Embryonic facial prominence (tissue), 1 donor: ENCODE data around the gene PMEPA1.

ENCODE experiments used
- DNase-seq: peaks from one replicate; pipeline ENCODE4 v3.0.0-alpha.2; 2016; ENCODE audit errors: extremely low spot score

The PMEPA1 gene

DNA sequence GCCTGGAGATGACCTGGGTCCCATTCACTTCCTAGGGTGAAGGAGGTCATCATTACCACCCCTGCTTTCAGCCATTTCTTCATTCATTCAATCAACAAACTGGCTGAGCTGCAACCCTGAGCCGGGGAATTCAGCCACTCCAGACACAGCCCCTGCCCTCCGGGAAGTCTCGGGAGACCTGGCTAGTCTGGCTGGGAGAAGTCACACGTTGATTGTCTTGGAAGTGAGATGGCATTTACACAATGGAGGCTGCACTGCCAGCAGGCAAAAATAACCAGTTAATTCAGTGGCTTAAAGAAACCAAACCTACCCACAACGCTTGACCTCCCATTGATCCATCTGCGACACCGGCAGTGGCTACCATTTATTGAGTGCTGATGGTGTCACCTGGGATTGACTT lies 2.0 kb upstream of the PMEPA1 start:
- no peak for DNase-seq

DNA sequence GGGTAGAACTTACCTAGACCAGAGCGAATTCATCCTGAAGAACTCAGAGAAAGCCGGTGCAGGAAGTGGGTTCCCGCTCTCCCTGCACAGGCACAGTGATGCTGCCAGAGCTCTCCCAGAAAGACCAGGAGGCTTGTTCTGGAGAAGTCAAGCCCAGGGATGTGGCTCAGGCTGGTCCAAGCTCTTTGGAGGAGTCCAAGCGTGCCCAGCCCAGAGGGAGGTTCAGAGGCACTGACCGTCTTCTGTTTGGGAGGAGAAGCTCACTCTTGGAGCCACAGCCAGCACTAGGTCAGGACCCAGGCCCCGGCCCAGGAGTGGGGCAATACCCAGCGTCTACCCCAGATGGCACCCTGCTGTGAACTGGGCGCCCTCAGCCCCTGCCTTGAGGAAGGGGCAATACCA lies 1.5 kb upstream of the PMEPA1 start:
- no peak for DNase-seq

DNA sequence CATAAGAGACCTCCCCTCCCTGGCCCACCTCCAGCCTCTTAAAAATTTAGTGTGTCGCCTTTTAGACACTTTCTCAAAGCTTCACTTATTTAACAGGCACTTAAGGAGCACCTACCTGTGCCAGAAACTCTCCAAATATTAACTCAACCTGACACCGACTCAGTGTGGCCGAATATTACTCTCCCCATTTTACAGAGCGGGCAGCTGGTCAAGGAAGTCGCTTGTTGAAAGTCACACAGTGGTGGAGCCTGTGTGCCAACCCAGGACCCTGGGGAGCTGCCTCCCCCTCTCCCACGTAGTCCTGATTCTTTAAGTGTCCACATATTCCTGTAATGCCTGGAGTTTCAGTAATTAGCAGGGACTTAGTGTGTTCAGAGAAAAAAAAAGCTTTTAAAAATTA lies 1.0 kb upstream of the PMEPA1 start:
- no peak for DNase-seq

DNA sequence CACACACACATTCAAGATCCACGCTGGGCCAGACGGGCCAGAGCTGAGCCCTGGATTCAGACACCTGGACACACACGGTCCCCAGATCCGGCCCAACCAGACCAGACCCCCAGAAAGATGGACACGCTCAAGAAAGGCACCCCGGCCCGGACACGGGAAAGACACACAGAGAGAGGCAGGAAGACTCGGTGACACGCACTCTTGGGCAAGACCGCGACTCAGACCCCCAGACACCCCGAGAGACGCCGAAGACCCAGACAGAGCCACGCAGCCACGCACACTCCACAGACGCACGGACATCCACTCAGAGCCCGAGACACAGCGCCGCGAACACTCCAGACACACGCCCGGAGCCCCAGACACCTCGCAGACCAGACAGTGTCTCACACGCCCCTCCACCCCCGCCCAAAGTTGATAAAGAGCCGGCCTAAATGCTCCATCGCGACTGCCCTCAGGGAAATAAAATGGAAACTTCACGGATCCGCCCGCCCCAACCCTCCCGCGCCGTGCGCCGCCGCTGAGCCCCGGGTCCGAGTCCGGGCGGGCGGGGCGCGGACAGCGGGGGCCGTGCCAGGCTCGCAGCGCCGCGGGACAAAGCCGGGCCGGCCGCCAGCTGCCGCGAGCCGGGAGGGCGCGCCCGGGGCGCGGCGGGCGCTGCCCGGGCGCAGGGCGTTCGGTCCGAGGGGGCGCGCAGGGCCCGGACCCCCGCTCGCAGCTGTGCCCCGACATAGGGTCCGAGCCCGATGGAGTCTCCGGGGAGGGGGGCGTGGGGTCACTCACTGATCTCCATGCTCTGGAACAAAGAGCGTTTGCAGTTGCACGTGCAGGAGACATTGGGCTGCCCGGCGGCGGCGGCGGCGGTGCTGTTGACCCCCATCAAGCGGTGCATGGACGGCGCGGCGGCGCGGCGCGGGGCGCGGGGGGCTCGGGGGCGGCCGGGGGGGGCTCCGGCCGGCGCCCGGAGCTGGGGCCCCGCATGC lies 831 bp downstream of the PMEPA1 start:
- DNase-seq: no peak

DNA sequence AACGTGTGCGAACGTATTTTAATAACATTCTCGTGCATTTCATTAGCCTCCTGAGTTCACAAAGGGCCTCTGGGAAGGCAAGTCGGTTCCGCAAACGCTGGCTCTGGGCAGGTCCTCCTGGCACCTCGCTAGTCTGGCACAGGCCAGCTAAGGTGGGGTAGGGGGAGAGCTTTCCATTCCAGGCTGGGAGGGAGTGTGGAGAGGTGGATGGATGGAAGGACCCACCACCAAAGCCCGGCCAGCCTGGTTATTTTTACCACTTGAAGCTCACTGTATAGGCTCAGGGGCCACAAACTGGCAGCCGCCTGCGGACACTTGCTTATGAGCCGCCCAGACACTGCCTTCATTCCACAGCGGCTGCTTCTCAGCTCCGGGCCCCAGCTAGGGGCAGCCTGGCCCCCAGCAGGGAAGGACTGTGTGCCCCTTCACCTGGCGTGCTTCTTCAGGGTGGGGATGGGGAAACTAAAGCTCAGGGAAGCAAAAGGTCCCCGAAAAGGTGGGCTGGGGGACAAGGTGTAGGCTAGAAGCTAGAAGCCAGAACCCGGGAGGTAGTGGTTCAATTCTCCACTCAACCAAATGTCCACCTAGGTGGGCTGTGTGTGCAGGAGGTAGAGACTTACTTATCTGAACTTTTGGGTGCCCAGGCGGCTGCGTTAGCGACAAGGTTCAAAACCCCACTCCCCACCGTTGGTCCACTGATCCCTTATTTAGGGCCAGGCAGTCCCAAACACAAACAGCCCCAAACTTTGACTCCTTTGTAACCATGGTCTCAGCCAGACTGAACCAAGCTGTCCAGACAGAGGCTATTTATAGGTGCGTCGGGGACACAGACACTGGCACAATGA lies 1.7 kb downstream of the PMEPA1 start:
- no peak for DNase-seq

DNA sequence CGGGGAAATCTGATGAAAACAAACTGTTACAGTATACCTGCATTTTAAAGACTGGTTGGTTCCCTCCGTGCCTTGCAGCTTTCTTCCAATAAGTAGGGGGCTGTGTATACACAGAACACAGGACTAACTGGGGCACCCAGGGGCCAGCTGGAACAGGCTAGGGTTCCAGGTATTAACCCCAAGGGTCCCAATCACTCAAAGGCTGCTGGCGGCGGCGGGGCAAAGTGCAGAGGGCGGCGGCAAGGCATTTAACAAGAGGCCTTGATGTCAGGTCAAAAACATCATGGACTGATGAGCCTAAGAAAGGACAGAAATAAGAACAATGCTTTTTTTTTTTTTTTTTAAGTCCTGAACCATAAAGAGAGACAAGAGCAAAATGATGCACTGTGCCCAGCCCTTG lies 2.5 kb downstream of the PMEPA1 start:
- DNase-seq: no peak

DNA sequence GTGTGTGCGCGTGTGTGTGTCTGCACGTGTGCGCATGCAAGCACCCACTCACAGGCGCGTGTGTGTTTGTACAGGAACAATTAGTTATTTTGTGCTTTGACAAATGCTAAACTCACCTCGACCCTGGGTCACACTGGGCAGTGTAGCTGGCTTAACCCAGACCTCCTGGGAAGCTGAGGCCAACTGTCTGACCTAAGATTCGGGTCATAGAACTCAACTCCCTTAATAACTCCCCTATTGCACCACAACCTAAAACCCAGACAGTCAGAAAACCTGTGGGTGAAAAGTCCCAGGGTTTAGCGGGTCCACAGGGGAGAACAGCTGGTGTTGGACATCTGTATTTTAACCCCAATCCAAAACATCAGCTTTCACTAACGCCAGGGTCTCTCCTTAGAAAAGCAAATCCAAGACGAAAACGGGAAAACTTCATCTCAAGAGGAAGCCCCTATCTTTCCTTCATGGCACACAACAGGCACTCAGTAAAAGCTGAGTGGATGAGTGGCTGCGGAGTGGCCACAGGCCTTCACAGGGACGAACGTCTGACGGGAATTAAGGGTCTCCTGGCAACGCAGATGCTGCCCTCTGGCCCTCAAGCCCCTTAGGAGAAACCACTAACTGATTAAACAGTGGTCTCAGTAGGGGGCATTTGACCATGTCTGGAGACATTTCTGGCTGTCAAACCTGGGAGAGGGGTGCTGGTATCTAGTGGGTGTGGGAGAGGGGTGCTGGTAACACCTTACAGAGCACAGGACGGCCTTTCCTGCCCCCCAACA lies 4.5 kb downstream of the PMEPA1 start:
- DNase-seq: no peak

DNA sequence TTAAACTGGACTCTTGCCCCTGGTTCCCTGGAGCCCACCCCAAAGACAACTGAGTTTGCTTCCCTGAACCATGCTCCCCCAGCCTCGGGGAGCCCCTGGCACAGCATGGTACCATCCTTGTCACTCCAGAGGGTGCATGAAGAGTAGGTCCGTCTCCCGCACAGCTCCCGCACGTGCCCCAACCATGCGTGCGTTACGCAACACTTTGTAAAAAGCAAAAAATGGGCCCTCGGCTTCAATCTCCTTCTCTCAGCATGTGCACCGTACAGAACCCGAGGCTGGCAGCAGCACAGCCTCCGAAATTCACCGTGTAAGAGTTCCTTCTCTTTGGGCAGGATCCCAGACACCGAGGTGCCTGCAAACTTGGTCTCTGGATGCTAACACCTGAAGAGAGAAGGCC lies 5.6 kb downstream of the PMEPA1 start:
- no peak for DNase-seq

DNA sequence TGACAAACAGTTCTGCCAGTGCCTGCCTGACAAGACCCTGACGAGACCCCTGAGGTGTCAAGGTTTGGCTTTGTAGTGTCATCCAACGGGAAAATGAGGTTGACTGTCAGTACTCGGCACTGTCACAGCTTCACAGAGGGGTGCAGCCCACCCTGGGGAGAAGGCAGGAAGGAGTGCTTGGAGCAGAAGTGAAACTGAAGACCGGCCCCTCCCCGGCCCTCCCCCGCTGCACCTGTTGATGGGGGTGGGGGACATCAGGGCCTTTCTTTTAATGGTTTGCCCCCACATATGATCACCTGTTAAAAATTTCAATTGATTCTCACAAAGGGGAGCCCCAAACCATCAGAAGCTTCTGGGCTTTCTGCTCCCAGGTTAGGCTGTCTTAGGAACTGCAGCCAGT lies 6.8 kb downstream of the PMEPA1 start:
- no peak for DNase-seq

DNA sequence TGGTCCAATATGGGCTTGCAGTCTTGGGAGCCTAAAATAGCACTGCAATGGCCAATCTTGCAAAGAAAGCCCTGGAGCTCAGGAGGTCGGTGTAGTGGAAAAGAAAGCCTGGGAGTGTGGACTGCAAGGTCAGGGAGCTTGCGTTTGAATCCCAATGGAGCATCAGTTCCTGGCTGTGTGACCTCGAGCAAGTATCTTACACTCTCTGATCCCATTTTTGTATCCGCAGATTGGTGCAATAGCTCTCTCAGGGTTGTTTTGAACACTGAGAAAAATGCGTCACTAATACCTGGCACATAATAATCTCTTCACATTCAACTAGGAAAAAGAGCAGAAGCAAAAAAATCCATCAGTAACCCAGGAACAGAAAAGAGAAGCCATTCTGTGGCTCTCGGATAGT lies 7.3 kb downstream of the PMEPA1 start:
- no peak for DNase-seq

DNA sequence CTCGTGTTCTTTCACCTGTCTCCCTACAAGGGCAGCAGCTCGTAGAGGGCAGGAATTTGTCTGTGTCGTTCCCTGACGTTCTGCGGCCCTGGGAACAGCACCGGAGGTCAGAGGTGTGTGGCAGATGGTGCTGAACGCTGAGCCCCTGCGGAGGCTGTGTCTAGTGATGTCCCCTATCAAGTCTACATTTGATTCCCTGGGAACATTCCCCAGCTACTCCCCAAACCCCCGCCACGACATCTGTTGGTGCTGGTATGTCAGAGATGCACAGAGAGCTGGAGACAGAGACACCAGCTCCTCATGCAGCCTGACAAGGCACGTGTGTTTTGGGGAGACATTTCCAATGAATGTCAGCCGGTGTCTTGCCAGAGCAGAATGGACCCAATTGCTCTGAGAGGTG lies 7.7 kb downstream of the PMEPA1 start:
- DNase-seq: no peak

DNA sequence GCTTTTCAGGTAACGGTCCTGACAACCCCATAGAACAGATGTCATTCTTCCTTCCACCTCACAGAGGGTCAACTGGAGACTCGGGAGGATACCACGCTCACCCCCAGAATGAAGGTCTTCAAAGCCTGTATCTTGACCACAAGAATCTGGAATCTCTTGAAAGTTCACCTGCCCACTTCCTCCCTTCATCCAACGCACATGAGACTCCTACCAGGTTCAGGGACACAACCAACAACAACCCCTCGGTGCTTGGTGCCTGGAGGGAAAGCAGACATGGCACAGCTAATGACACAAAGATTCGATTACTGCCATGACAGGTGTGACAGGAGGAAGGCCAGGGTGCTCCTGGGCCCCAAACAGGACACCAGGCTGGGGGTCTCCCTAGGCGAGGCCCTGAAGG lies 8.2 kb downstream of the PMEPA1 start:
- DNase-seq: no peak

DNA sequence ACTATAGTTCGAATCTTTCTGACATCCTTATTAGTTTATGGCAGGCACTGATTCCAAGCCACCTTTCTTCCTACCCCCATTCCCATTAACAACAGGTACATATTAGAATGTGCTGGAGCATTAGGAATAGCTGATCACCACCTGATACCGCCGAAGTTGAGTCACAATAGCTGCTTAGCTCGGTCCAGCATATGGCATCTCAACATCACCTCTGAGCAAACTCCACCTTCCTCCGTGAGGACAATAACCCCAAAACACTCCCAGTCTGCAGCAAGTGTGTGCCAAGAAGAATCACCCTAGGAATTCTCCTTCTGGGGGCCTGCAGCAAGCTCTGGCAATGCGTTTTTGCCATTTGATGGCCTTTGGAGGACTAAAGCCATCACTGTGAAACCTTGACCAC lies 8.7 kb downstream of the PMEPA1 start:
- no peak for DNase-seq

DNA sequence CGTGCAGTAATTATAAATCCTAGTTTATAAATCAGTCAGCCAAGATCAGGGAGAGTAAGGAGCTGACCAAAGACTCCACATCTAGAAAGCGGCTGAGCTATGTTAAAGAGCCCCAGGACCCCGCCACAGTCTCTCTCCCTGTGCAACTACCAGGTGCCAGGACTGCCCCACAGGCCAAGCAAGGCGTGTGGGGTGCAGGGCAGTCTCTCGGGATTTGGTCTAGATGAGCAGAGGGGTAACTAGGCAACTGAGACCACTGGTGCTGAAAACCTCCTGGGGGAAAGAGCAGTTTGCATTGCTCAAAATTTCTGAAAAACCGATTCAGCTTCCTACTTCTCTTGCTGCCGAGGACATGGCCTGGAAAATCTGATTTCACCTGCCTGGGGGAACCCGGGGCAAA lies 10.4 kb downstream of the PMEPA1 start:
- DNase-seq: no peak

DNA sequence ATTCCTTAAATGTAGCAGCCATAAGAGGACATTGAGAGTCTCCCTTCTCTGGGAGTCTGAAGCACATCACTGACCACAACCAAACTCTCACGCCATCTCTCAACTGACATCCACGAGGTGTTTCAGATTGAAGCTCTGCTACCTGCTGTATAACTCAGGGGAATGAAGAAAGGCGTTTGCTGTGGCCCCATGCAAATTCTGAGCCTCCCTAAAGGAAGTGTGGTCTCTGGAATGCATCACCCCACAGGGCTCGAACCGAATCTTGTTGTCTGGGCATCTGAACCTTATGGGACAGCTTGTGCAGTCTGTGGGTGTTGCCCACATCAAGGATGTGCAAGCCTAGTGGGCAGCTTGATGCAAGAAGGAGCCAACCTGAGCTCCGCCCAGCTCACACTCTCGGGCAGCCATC lies 10.9 kb downstream of the PMEPA1 start:
- DNase-seq: no peak

DNA sequence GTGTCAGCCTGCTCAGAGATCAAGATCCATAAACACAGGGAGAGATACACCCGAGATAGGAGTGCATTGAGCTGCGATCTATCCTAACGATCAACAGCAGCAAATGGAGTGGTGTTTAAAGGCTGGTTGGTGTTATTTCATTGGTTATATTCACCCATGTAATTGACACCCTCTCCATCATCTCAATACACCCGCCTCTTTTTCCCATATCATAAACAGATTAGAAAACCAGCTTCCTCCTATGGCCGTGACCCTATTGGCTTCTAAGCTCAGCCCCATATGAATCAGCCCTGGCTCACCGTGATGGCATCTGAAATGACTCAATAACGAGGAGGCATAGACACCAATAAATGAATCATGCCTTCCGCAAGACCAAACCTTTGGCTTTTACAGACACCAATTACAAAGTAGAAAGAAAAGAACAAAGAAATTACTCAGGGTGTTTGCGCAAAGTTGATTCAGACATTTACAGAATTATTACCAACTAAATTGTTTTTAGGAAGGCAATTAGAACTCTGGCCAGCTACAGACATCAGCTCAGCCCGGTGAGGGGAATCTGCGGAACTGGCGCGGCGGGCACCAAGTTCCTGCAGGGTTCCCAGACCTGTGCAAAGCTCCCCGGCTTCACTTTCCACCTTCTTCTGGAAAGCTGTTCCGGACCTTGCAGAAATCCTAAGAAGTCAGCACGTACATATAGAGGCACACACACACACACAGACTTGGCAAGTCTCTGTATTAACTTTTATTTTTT lies 11.5 kb downstream of the PMEPA1 start:
- no peak for DNase-seq

DNA sequence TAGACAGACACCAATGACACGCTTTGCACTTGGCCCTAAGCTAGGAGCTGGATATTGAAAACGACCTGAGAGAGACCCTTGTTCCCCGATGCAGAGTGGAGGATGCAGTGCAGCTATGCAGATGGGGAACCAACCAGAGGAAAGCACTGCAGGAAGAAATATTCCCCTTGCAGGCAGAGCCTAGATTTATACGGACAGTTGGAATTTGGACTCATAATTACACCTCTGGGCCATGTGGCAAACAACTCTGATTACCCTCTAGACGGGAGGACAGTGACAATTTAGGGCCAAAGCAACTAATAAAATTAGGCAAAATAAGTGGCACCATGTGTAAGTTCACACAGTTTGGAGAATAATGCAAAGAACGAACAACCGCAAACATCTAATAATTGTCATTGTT lies 12.3 kb downstream of the PMEPA1 start:
- no peak for DNase-seq

DNA sequence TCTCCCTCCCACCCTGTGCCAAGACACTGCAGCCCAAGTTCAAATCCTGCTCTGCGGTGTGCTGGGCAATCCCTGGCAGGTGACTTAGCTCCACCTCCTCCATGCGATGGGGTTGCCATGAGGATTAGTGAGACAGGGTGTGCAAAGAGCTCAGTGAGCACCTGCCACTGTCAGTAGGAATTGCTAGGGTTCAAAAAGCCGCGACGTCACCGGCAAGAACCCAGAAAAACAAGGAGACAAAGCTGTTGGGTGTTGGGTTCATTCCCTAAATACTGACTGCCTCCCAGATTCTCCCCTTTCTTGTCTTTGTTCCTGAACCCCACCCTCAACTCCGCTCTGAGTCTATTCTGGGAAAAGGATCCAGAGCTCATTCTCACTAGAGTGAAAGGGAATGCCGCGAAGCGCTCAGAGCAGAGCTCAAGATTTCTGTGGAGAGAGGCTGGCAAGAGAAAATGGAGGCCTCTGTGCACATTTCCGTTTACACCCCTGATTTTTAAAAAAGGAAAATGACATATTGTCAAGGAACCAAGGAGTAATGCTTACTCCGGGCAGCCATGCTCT lies 13.3 kb downstream of the PMEPA1 start:
- DNase-seq: no peak

DNA sequence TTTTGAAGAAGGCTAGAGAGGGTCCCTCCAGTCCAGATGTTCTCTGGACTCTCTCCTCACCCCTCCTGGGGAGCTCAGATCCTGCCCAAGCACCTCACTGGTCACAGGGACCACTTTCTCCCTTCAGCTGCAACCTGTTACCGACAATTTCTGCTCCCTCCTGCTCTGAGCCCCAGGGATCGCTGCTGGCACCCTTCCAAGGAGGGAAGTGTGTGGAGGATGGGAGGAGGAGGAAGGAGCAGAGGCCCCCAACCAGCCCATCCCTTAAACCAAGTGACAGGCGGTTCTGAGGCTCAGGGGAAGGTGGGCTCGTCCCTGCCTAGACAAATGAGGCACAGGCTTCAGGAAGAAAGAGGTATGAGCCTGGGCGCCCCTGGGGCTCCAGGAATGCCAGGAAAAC lies 13.9 kb downstream of the PMEPA1 start:
- DNase-seq: no peak

DNA sequence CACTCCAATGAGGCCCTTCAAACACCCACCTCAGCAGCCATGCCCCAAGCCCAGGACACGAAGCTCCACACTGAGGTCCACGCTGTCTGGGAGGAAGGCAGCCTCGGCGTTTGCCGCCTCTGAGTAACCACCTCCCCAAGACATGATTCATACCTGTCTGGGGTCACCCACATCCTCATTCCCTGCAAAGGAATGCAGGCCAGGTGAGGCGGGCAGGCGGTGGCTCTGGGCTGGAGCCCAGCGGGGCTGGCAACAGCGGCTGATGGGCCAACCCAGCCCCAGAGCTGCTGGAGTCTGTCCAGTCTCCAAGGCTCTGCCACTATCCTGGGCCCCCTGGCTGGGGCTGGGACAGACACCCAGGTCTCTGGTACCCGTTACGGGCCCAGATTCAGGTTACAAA lies 14.8 kb downstream of the PMEPA1 start:
- no peak for DNase-seq

DNA sequence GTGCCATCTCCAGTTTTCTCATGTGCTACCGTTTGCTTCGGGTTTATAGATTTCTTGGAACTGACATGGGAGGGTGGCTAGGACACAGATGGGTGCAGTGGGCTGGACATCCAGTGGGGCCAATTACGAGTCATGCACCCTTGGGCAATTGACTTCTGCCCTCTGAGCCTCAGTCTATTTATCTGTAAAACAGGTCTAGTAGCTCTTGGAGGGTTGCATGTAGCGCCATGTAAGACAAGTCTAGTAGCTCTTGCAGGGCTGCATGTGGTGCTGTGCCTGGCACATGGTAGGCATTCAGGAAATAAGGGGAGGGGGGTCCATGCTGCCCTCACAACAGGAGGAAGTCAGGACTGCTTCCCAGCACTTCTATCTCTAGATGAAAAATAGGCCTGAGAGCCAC lies 15.3 kb downstream of the PMEPA1 start:
- no peak for DNase-seq
